Stomach (tissue), 4 donors: Measurements from ENCODE around the gene RBM47.

Experiments
- POLR2A ChIP-seq, 4 donors: fragments of 450-650 bp; IDR thresholded peaks; one replicate each; pipeline ENCODE4 v1.6.1; 2016; ENCODE audit warnings: antibody characterized with exemption in 4 of 4, control low read depth in 2 of 4, mild to moderate bottlenecking in 1 of 4, moderate library complexity in 1 of 4
- TF ChIP-seq, protein P1 (sequence below), 7 experiments: fragments of 450-650 bp in 4 of 7; fragments of 200-600 bp in 3 of 7; sonication (generic) in 3 of 7; IDR thresholded peaks; one replicate each; pipeline ENCODE4 v1.5.1; 2016 to 2019; ENCODE audit warnings: antibody characterized with exemption in 7 of 7, control low read depth in 2 of 7, mild to moderate bottlenecking in 1 of 7

DNA sequence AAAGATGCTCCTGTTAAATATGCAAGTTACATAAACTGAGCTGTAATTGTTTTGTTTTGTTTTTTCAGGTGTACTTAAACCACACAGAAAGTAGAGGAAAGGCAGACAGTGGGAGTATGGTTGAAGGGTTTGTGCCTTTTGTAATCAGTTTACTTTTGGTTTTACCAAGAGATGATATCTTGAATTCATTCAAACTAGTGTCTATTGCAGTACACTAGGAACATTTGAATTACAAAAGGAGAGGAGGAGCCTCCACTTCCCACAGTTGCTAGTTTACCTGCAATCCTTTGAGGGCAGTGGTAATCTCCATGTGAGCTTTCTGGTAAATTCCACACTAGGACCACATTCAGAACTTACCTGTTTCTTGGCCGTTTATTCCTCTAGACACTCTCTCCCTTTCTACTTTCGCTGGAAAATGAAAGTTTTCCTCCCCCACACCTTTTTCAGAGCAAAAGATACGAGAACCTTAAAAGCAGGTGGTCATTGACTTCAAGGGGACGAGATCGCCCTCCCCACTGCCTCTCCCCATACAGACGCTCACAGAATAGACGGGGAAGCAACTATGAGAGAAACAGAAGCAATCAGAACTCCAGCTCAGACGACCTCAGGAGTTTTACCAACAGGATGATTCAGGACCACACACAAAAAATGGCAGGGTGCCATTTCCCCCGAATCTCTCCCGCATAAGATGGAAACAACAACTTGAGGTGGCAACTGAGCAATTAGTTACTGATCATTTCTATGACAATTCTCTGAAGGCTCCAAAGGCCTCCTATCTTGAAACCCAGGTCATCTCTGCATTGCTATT is 3.3 kb downstream of the RBM47 start:
- TF ChIP-seq, protein P1, sequence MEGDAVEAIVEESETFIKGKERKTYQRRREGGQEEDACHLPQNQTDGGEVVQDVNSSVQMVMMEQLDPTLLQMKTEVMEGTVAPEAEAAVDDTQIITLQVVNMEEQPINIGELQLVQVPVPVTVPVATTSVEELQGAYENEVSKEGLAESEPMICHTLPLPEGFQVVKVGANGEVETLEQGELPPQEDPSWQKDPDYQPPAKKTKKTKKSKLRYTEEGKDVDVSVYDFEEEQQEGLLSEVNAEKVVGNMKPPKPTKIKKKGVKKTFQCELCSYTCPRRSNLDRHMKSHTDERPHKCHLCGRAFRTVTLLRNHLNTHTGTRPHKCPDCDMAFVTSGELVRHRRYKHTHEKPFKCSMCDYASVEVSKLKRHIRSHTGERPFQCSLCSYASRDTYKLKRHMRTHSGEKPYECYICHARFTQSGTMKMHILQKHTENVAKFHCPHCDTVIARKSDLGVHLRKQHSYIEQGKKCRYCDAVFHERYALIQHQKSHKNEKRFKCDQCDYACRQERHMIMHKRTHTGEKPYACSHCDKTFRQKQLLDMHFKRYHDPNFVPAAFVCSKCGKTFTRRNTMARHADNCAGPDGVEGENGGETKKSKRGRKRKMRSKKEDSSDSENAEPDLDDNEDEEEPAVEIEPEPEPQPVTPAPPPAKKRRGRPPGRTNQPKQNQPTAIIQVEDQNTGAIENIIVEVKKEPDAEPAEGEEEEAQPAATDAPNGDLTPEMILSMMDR (IDR thresholded peaks at IDR 0.05) = no peak
- no peak for TF ChIP-seq POLR2A (IDR thresholded peaks at IDR 0.05)
